HCT116 (cell line): ENCODE measurements around the gene SART3. TPM values are rescaled to one million over a fixed set of nuclear protein-coding genes. Genes with fewer than 3 reads are reported as not detected.

Experiments used
- ATAC-seq: fragments of 200-7000 bp; cut with Tn5 transposase; 2 replicates; pipeline ENCODE4 v1.9.1; 2020; ENCODE audit warnings: mild to moderate bottlenecking, moderate library complexity
- BruUV-seq: library from RNA; stranded (reverse); fragments of 400-500 nt; replicated peaks from 2 replicates; lab custom pipeline; 2021; lab: Mats Ljungman, UMichigan
- CTCF ChIA-PET: fragments of 300-600 bp; sonication (Branson Sonifier 250); formaldehyde crosslinking; loops from one replicate; lab custom pipeline; 2021; ENCODE audit warnings: antibody characterized with exemption; lab: Charles Lee
- POLR2A ChIA-PET: fragments of 300-600, 350-600 bp; sonication (Branson Sonifier 250); formaldehyde crosslinking; loops from one replicate; lab custom pipeline; 2021; ENCODE audit warnings: antibody characterized with exemption; lab: Charles Lee
- RAD21 ChIA-PET, 2 experiments: fragments of 300-600 bp; sonication (Branson Sonifier 250); formaldehyde crosslinking; loops; one replicate each; lab custom pipeline; 2023; ENCODE audit warnings: low total read pairs in 2 of 2; ENCODE audit not compliant: uncharacterized antibody in 2 of 2, unreplicated experiment in 2 of 2, low non-redundant PET in 1 of 2; lab: Charles Lee
- DNase-seq: peaks from one replicate; pipeline ENCODE4 v3.0.0-alpha.2; 2010; ENCODE audit warnings: low read depth, low spot score
- H2AFZ ChIP-seq: fragments of 200-600 bp; shearing (Covaris generic), sonication (generic); 2 replicates; pipeline ENCODE4 v1.6.1; 2017; ENCODE audit warnings: low read depth, mixed run types, mixed read lengths, antibody characterized with exemption, low read length; ENCODE audit not compliant: poor library complexity, severe bottlenecking
- H3K27ac ChIP-seq: 2 replicates; pipeline ENCODE4 v1.5.1; 2012; ENCODE audit warnings: low read depth, low read length
- H3K27me3 ChIP-seq: fragments of 200-600 bp; sonication (generic); 2 replicates; pipeline ENCODE4 v1.6.1; 2016; ENCODE audit warnings: mixed run types, low read length, mixed read lengths; ENCODE audit not compliant: insufficient read depth
- H3K36me3 ChIP-seq, 2 experiments: fragments of 200-500 bp in 1 of 2; fragments of 200-600 bp in 1 of 2; sonication (Bioruptor generic) in 1 of 2; sonication (generic) in 1 of 2; 2 replicates each; pipeline versions ENCODE4 v1.5.1 to v1.6.1; 2014 to 2016; ENCODE audit warnings: low read length in 2 of 2, inconsistent platforms in 1 of 2, mixed read lengths in 1 of 2, mixed run types in 1 of 2; ENCODE audit not compliant: insufficient read depth in 2 of 2, control insufficient read depth in 1 of 2
- H3K4me1 ChIP-seq, 2 experiments: fragments of 200-600 bp in 1 of 2; sonication (generic) in 1 of 2; 2 replicates each; pipeline versions ENCODE4 v1.5.1 to v1.6.1; 2012 to 2017; ENCODE audit warnings: low read length in 2 of 2, inconsistent platforms in 1 of 2, mild to moderate bottlenecking in 1 of 2, mixed read lengths in 1 of 2, mixed run types in 1 of 2, moderate library complexity in 1 of 2; ENCODE audit not compliant: insufficient read depth in 2 of 2, control insufficient read depth in 1 of 2
- H3K4me2 ChIP-seq: fragments of 200-600 bp; sonication (generic); 2 replicates; pipeline ENCODE4 v1.6.1; 2017; ENCODE audit warnings: mixed run types, low read length, mixed read lengths
- H3K4me3 ChIP-seq, 2 experiments: fragments of 200-600 bp in 1 of 2; sonication (generic) in 1 of 2; replicated peaks in 1 of 2; 2 replicates each; pipeline ENCODE4 v1.5.1; 2011 to 2016; ENCODE audit warnings: low read length in 2 of 2, control low read depth in 1 of 2, low read depth in 1 of 2, mild to moderate bottlenecking in 1 of 2, mixed read lengths in 1 of 2, mixed run types in 1 of 2
- H3K79me2 ChIP-seq: fragments of 200-600 bp; sonication (generic); 2 replicates; pipeline ENCODE4 v1.6.1; 2017; ENCODE audit warnings: mild to moderate bottlenecking, mixed run types, low read length, moderate library complexity, mixed read lengths; ENCODE audit not compliant: insufficient read depth
- H3K9ac ChIP-seq: fragments of 200-600 bp; sonication (generic); 2 replicates; pipeline ENCODE4 v1.6.1; 2016; ENCODE audit warnings: low read length, mixed read lengths
- H3K9me2 ChIP-seq: fragments of 200-600 bp; sonication (generic), shearing (Covaris generic); 2 replicates; pipeline ENCODE4 v1.6.1; 2017; ENCODE audit warnings: mixed run types, mild to moderate bottlenecking, moderate library complexity; ENCODE audit not compliant: insufficient read depth
- H3K9me3 ChIP-seq, 2 experiments: fragments of 200-500 bp in 1 of 2; fragments of 200-600 bp in 1 of 2; sonication (Bioruptor generic) in 1 of 2; sonication (generic) in 1 of 2; 2 replicates each; pipeline ENCODE4 v1.6.1; 2014 to 2017; ENCODE audit warnings: low read length in 2 of 2, mixed read lengths in 2 of 2, inconsistent platforms in 1 of 2, low read depth in 1 of 2, mild to moderate bottlenecking in 1 of 2, mixed run types in 1 of 2, moderate library complexity in 1 of 2; ENCODE audit not compliant: control insufficient read depth in 1 of 2, insufficient read depth in 1 of 2
- H4K20me1 ChIP-seq: fragments of 200-600 bp; sonication (generic), shearing (Covaris generic); 2 replicates; pipeline ENCODE4 v1.6.1; 2017; ENCODE audit warnings: mixed run types, mild to moderate bottlenecking, moderate library complexity; ENCODE audit not compliant: insufficient read depth
- ATF3 ChIP-seq: IDR thresholded peaks from 2 replicates; pipeline ENCODE4 v1.6.1; 2012
- CEBPB ChIP-seq: IDR thresholded peaks from 2 replicates; pipeline ENCODE4 v1.6.1; 2012; ENCODE audit warnings: low read depth
- EGR1 ChIP-seq: IDR thresholded peaks from 2 replicates; pipeline ENCODE4 v1.6.1; 2012; ENCODE audit warnings: low read depth
- FOSL1 ChIP-seq: IDR thresholded peaks from 2 replicates; pipeline ENCODE4 v1.6.1; 2012; ENCODE audit warnings: low read depth
- JUND ChIP-seq: IDR thresholded peaks from 2 replicates; pipeline ENCODE4 v1.6.1; 2012
- POLR2AphosphoS5 ChIP-seq: IDR thresholded peaks from 2 replicates; pipeline ENCODE4 v1.6.1; 2011; ENCODE audit warnings: mild to moderate bottlenecking, low read depth, low read length, moderate library complexity
- RAD21 ChIP-seq: IDR thresholded peaks from 2 replicates; pipeline ENCODE4 v1.6.1; 2012; ENCODE audit warnings: low read depth, mild to moderate bottlenecking
- REST ChIP-seq: IDR thresholded peaks from 2 replicates; pipeline ENCODE4 v1.6.1; 2012; ENCODE audit warnings: low read depth
- SIN3A ChIP-seq: IDR thresholded peaks from 2 replicates; pipeline ENCODE4 v1.6.1; 2012; ENCODE audit warnings: low read depth
- SP1 ChIP-seq: IDR thresholded peaks from 2 replicates; pipeline ENCODE4 v1.6.1; 2012; ENCODE audit warnings: low read depth
- TCF7L2 ChIP-seq: IDR thresholded peaks from 2 replicates; pipeline ENCODE4 v1.7.0; 2011; ENCODE audit warnings: borderline replicate concordance, inconsistent platforms; ENCODE audit not compliant: insufficient read depth, insufficient read length; ENCODE audit errors: extremely low read depth
- YY1 ChIP-seq: IDR thresholded peaks from 2 replicates; pipeline ENCODE4 v1.6.1; 2011; ENCODE audit warnings: low read length, low read depth, moderate library complexity, mild to moderate bottlenecking; ENCODE audit not compliant: insufficient replicate concordance; ENCODE audit errors: extremely low read depth
- ZFX ChIP-seq: fragments of 450-650 bp; IDR thresholded peaks from 2 replicates; pipeline ENCODE4 v1.6.1; 2017
- ZNF274 ChIP-seq: fragments of 200-500 bp; sonication (Bioruptor generic); IDR thresholded peaks from 2 replicates; pipeline ENCODE4 v1.6.1; 2014; ENCODE audit warnings: mild to moderate bottlenecking, low read depth, low read length, inconsistent platforms
- intact Hi-C: fragments of 100-400 bp; cut with micrococcal nuclease; formaldehyde crosslinking; loops from 2 replicates; pipeline ENCODE4 v1.10.0; 2022
- total RNA-seq: library from RNA; stranded (reverse); gene quantifications from one replicate; pipeline ENCODE4 v1.2.1, GENCODE V29; 2021; ENCODE audit not compliant: unreplicated experiment
- TF ChIP-seq, protein P1 (sequence below): IDR thresholded peaks from 2 replicates; pipeline ENCODE4 v1.6.1; 2012

Gene SART3
- total RNA-seq, 1 experiment from 2014 or later = 76.1 TPM

DNA sequence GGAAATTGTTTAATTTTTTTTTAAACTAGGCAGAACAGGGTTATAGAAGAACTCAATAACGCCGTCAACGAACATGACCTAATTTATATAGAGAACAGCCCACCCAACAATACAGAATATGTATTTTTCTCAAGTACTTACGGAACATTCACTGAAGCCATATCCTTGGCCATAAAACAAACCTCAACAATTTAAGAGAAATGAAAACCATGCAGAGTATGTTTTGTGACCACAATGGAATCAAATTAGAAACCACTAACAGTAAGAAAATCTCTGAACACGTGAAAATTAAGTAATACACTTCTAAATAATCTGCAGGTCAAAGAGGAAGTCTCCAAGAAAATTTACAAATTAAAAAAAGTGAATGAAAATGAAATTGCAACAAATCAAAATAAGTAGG lies 9.4 kb downstream of the SART3 start:
- Histone ChIP-seq H3K9me3 (no peaks in the 10 kb centered on the region), H2AFZ (no peak overlapping the region), H3K36me3 (peaks cover 11 to 18% of the 10 kb centered on the region in 2 experiments; a peak in 3 of 4 replicates), H3K9ac (no peak overlapping the region), H3K4me3 (no peak overlapping the region), H3K79me2 (peaks cover 100% of the 10 kb centered on the region), H3K27ac (no peak overlapping the region), H3K9me2 (no peaks in the 10 kb centered on the region), H3K4me2 (no peak overlapping the region), H4K20me1 (peaks cover 28% of the 10 kb centered on the region; the same call in 1 of the 2 replicates), H3K27me3 (no peaks in the 10 kb centered on the region), H3K4me1 (no peaks in the 10 kb centered on the region)
- intact Hi-C loops = no loop called here
- ATAC-seq (no peak), DNase-seq (no peak)
- no TSS peak for BruUV-seq
- TF ChIP-seq, protein P1, sequence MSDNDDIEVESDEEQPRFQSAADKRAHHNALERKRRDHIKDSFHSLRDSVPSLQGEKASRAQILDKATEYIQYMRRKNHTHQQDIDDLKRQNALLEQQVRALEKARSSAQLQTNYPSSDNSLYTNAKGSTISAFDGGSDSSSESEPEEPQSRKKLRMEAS = no peak
- TF ChIP-seq SP1 = no peak
- TF ChIP-seq ZNF274 = no peak
- no peak for TF ChIP-seq SIN3A
- RAD21 ChIA-PET = no interaction called here
- POLR2A ChIA-PET = no interaction called here
- CTCF ChIA-PET = no interaction called here

DNA sequence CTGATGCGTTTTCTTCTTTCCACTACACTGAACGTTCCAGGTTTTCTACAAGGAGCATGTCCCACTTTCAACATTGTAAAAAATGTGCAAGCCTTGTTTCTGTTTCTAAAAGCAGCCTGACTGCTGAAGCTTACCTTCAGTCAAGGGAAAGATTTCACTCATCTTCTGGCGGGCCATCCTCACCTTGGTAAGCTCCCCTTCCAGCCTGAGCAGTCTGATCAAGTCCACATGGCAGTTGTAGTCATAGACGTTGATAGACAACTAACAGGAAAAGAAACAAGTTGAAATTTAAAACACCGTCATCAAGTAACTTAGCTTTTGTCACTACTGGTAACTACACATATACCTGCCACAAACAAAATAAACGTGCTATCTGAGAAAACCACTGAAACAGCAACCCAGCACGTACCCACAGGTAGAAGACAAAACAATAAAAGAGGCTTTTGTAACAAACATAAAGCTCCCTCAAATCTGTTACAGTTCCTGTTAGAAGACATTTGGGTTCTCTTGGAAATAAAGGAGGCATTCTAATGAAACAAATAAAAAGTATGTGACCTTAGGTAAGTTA lies 11.9 kb downstream of the SART3 start:
- no peaks in the 10 kb centered on the region for H3K4me1 ChIP-seq
- peaks cover 93% of the 10 kb centered on the region for H3K79me2 ChIP-seq
- DNase-seq = no peak
- peaks cover 24 to 30% of the 10 kb centered on the region in 2 experiments for H3K36me3 ChIP-seq
- no peaks in the 10 kb centered on the region for H3K9me2 ChIP-seq
- ChIA-PET POLR2A (no interaction called here), RAD21 (no interaction called here), CTCF (no interaction called here)
- peaks cover 28% of the 10 kb centered on the region; the same call in 1 of the 2 replicates for H4K20me1 ChIP-seq
- H2AFZ ChIP-seq = no peak overlapping the region
- no TSS peak for BruUV-seq
- no peak for ATAC-seq
- H3K4me3 ChIP-seq = no peak overlapping the region
- no peak overlapping the region for H3K27ac ChIP-seq
- H3K9me3 ChIP-seq = no peaks in the 10 kb centered on the region
- no peaks in the 10 kb centered on the region for H3K27me3 ChIP-seq
- H3K4me2 ChIP-seq = no peak overlapping the region
- no peak overlapping the region for H3K9ac ChIP-seq
- intact Hi-C loops = no loop called here
- no peak for TF ChIP-seq EGR1
- TF ChIP-seq YY1 = no peak
- TF ChIP-seq RAD21 = no peak
- TF ChIP-seq CEBPB = no peak
- TF ChIP-seq ATF3 = no peak
- TF ChIP-seq TCF7L2 = no peak
- TF ChIP-seq ZFX = no peak
- TF ChIP-seq SP1 = no peak
- no peak for TF ChIP-seq ZNF274
- no peak for TF ChIP-seq FOSL1
- TF ChIP-seq, protein P1 = no peak
- TF ChIP-seq POLR2AphosphoS5 = no peak
- no peak for TF ChIP-seq REST
- no peak for TF ChIP-seq JUND
